GM21367 (cell line): Measurements from ENCODE around the gene SLC15A3.
"Not testable (repeated sequence)": the region's sequence is repeated elsewhere in the genome, so short reads cannot be mapped to it uniquely, and the experiment has no call there.

Experiments used
- ATAC-seq: cut with Tn5 transposase; IDR thresholded peaks from one replicate; pipeline ENCODE4 v1.9.1; 2021; ENCODE audit not compliant: unreplicated experiment

Gene SLC15A3

GRCh38 chr11:60915248-60915914, 36.6 kb downstream of the SLC15A3 start:
- no peak for ATAC-seq

- ATAC-seq = no peak
Measured at GRCh38 chr11:60914633-60915247, 37.2 kb downstream of the SLC15A3 start.

- peak; percentile 36 for ATAC-seq
Measured at GRCh38 chr11:60913793-60914632, 38.0 kb downstream of the SLC15A3 start, which contains the start of gene TMEM109. Gene TMEM109 (plus strand): TSS chr11:60914158. CDS start chr11:60919694, 5,536 bp downstream.

GRCh38 chr11:60912851-60913528, 39.0 kb downstream of the SLC15A3 start:
- no peak for ATAC-seq

- ATAC-seq = no peak
Measured at GRCh38 chr11:60912223-60912850, 39.6 kb downstream of the SLC15A3 start.

- ATAC-seq = no peak
Measured at GRCh38 chr11:60910711-60911380, 41.1 kb downstream of the SLC15A3 start.

- peak; percentile 29 for ATAC-seq
Measured at GRCh38 chr11:60910281-60910687, 41.7 kb downstream of the SLC15A3 start.

- not testable (repeated sequence) for ATAC-seq
Measured at GRCh38 chr11:60909680-60910280, 42.2 kb downstream of the SLC15A3 start.

GRCh38 chr11:60908803-60909202, 43.2 kb downstream of the SLC15A3 start:
- ATAC-seq = no peak

GRCh38 chr11:60906132-60906972, 45.6 kb downstream of the SLC15A3 start, which contains the start of gene PRPF19:
Gene PRPF19 (minus strand): TSS chr11:60906585. CDS start chr11:60906382, 203 bp downstream.
- peak; percentile 71 for ATAC-seq

GRCh38 chr11:60905551-60906113, 46.3 kb downstream of the SLC15A3 start:
- no peak for ATAC-seq

- no peak for ATAC-seq
Measured at GRCh38 chr11:60905047-60905446, 46.9 kb downstream of the SLC15A3 start.

- ATAC-seq = no peak
Measured at GRCh38 chr11:60902625-60903024, 49.4 kb downstream of the SLC15A3 start.

- no peak for ATAC-seq
Measured at GRCh38 chr11:60900673-60901404, 51.1 kb downstream of the SLC15A3 start.

GRCh38 chr11:60899977-60900376, 52.0 kb downstream of the SLC15A3 start:
- no peak for ATAC-seq

- no peak for ATAC-seq
Measured at GRCh38 chr11:60899046-60899936, 52.7 kb downstream of the SLC15A3 start.

- no peak for ATAC-seq
Measured at GRCh38 chr11:60897496-60897895, 54.5 kb downstream of the SLC15A3 start.
